HG03025 (cell line): Measurements from ENCODE around the gene FGF22.
"Not testable (repeated sequence)": the region's sequence is repeated elsewhere in the genome, so short reads cannot be mapped to it uniquely, and the experiment has no call there.

ENCODE experiments used
- ATAC-seq: cut with Tn5 transposase; IDR thresholded peaks from one replicate; pipeline ENCODE4 v1.9.1; 2021; ENCODE audit warnings: mild to moderate bottlenecking, moderate library complexity; ENCODE audit not compliant: unreplicated experiment, low FRiP score

FGF22 gene

GRCh38 chr19:620166-620862 is 19.4 kb upstream of the FGF22 start:
- no peak for ATAC-seq

GRCh38 chr19:621191-621590 is 18.5 kb upstream of the FGF22 start:
- not testable (repeated sequence) for ATAC-seq

GRCh38 chr19:621819-622218 is 17.9 kb upstream of the FGF22 start:
- no peak for ATAC-seq

GRCh38 chr19:622666-623065 is 17.0 kb upstream of the FGF22 start:
- ATAC-seq, result no peak

- no peak for ATAC-seq
Observed at GRCh38 chr19:623175-623916, 16.3 kb upstream of the FGF22 start.

GRCh38 chr19:623974-624373 is 15.7 kb upstream of the FGF22 start:
- ATAC-seq, result no peak

GRCh38 chr19:624433-625109 is 15.1 kb upstream of the FGF22 start:
- ATAC-seq, result no peak

- no peak for ATAC-seq
Observed at GRCh38 chr19:625257-625656, 14.4 kb upstream of the FGF22 start.

- not testable (repeated sequence) for ATAC-seq
Observed at GRCh38 chr19:626566-626965, 13.1 kb upstream of the FGF22 start.

GRCh38 chr19:628168-628567 is 11.5 kb upstream of the FGF22 start:
- ATAC-seq, result no peak

GRCh38 chr19:629515-629914 is 10.2 kb upstream of the FGF22 start:
- not testable (repeated sequence) for ATAC-seq

GRCh38 chr19:629961-630714 is 9.5 kb upstream of the FGF22 start:
- ATAC-seq, result no peak

GRCh38 chr19:632579-633067 is 7.1 kb upstream of the FGF22 start:
- peak; percentile 28 for ATAC-seq

GRCh38 chr19:633068-633785 is 6.5 kb upstream of the FGF22 start, which contains the start of gene POLRMT:
Gene POLRMT, minus strand, starts transcription at chr19:633537. Its CDS starts 25 bp downstream, at chr19:633512.
- ATAC-seq, result peak; percentile 75

GRCh38 chr19:633786-634639 is 5.7 kb upstream of the FGF22 start:
- no peak for ATAC-seq

- ATAC-seq, result no peak
Observed at GRCh38 chr19:634975-635652, 4.6 kb upstream of the FGF22 start.

- ATAC-seq, result no peak
Observed at GRCh38 chr19:638906-639252, 800 bp upstream of the FGF22 start.

GRCh38 chr19:640161-640558 is 481 bp downstream of the FGF22 start:
- no peak for ATAC-seq
